ENCODE data around the gene GOLGB1.
"Not testable (repeated sequence)": the region's sequence is repeated elsewhere in the genome, so short reads cannot be mapped to it uniquely, and the experiment has no call there.

GOLGB1 gene

GRCh38 chr3:121781611-121782010 lies 32.1 kb upstream of the GOLGB1 start:
- no peak for TF ChIP-seq CTCF (IDR thresholded peaks at IDR 0.05; ENCODE audit: control extremely low read depth, extremely low read depth, low read depth, missing control alignments)
- no peak for DNase-seq (ENCODE audit: extremely low spot score)
- POLR2A ChIA-PET = no interaction called here
- CTCF ChIA-PET = no interaction called here

- POLR2A ChIA-PET = not testable (repeated sequence)
- CTCF ChIA-PET = interaction anchor here (0.8 to 1.4 kb wide), 2 partner anchors 12 kb away, joined by 3 to 4 read pairs; no protein-coding TSS in a partner anchor
Measured at GRCh38 chr3:121775095-121775494, 25.6 kb upstream of the GOLGB1 start.

GRCh38 chr3:121769246-121769645 lies 19.7 kb upstream of the GOLGB1 start:
- DNase-seq (ENCODE audit: extremely low spot score) = no peak
- ChIA-PET POLR2A (no interaction called here), CTCF (interaction anchor here (2.8 kb wide), 1 partner anchor 11 kb away, joined by 7 read pairs; no protein-coding TSS in a partner anchor)
- no peak for TF ChIP-seq CTCF (IDR thresholded peaks at IDR 0.05; ENCODE audit: control extremely low read depth, extremely low read depth, low read depth, missing control alignments)

More at GRCh38 chr3:121775095-121775494, 25.6 kb upstream of the GOLGB1 start:
- DNase-seq (ENCODE audit: extremely low spot score) = not testable (repeated sequence)

- CTCF ChIA-PET = interaction anchor here (2.8 kb wide), 1 partner anchor 11 kb away, joined by 7 read pairs; no protein-coding TSS in a partner anchor
- POLR2A ChIA-PET = no interaction called here
- TF ChIP-seq CTCF (IDR thresholded peaks at IDR 0.05; ENCODE audit: control extremely low read depth, extremely low read depth, low read depth, missing control alignments) = no peak
- peak; percentile 26 for DNase-seq (ENCODE audit: extremely low spot score)
Measured at GRCh38 chr3:121768452-121768851, 18.9 kb upstream of the GOLGB1 start.

- no peak for DNase-seq (ENCODE audit: extremely low spot score)
- CTCF ChIA-PET = interaction anchor here (0.7 to 0.9 kb wide), 2 partner anchors 25 to 35 kb away, joined by 3 read pairs; no protein-coding TSS in a partner anchor
- POLR2A ChIA-PET = interaction anchor here (1.6 kb wide), 1 partner anchor 75 kb away, joined by 3 read pairs; the partner anchor contains the start of genes EAF2 and IQCB1
- no peak for TF ChIP-seq CTCF (IDR thresholded peaks at IDR 0.05; ENCODE audit: control extremely low read depth, extremely low read depth, low read depth, missing control alignments)
Measured at GRCh38 chr3:121759541-121760202, 10.1 kb upstream of the GOLGB1 start.

- CTCF ChIA-PET = interaction anchor here (0.7 to 1.1 kb wide), 3 partner anchors 24 to 35 kb away, joined by 3 read pairs; no protein-coding TSS in a partner anchor
- POLR2A ChIA-PET = interaction anchor here (0.5 kb wide), 1 partner anchor 335 kb away, joined by 3 read pairs; no protein-coding TSS in a partner anchor
- DNase-seq (ENCODE audit: extremely low spot score) = no peak
- no peak for TF ChIP-seq CTCF (IDR thresholded peaks at IDR 0.05; ENCODE audit: control extremely low read depth, extremely low read depth, low read depth, missing control alignments)
Measured at GRCh38 chr3:121758727-121759450, 9.3 kb upstream of the GOLGB1 start.

Data from GM10248 (cell line).